ENCODE results near the gene MAGEA1. TPM values are rescaled to one million over a fixed set of nuclear protein-coding genes. Genes with fewer than 3 reads are reported as not detected.

MAGEA1 gene
- total RNA-seq, 1 donor = not detected

DNA sequence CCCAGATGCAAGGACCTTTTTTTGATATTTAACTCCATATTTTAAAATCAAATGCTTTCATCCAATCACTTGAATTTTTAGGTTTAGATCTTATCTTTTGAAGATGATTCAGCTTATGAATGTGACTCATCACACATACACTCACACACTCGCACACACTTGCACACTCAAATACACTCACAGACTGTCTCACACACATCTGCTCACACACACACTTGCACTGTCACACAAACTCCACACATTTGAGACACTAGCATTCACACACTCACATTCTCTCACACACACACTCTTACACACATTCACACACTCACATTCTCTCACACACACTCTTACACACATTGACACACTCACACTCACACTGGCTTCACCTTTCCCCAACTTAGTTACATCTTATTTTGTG is 37.8 kb downstream of the MAGEA1 start:
- H3K4me3 ChIP-seq (ENCODE audit: low read depth, low read length) = no peak overlapping the region
- no peak for DNase-seq (ENCODE audit: low read depth)
- TF ChIP-seq, protein P1, sequence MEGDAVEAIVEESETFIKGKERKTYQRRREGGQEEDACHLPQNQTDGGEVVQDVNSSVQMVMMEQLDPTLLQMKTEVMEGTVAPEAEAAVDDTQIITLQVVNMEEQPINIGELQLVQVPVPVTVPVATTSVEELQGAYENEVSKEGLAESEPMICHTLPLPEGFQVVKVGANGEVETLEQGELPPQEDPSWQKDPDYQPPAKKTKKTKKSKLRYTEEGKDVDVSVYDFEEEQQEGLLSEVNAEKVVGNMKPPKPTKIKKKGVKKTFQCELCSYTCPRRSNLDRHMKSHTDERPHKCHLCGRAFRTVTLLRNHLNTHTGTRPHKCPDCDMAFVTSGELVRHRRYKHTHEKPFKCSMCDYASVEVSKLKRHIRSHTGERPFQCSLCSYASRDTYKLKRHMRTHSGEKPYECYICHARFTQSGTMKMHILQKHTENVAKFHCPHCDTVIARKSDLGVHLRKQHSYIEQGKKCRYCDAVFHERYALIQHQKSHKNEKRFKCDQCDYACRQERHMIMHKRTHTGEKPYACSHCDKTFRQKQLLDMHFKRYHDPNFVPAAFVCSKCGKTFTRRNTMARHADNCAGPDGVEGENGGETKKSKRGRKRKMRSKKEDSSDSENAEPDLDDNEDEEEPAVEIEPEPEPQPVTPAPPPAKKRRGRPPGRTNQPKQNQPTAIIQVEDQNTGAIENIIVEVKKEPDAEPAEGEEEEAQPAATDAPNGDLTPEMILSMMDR (IDR thresholded peaks at IDR 0.05; ENCODE audit: insufficient read depth, low read length) = no peak

DNA sequence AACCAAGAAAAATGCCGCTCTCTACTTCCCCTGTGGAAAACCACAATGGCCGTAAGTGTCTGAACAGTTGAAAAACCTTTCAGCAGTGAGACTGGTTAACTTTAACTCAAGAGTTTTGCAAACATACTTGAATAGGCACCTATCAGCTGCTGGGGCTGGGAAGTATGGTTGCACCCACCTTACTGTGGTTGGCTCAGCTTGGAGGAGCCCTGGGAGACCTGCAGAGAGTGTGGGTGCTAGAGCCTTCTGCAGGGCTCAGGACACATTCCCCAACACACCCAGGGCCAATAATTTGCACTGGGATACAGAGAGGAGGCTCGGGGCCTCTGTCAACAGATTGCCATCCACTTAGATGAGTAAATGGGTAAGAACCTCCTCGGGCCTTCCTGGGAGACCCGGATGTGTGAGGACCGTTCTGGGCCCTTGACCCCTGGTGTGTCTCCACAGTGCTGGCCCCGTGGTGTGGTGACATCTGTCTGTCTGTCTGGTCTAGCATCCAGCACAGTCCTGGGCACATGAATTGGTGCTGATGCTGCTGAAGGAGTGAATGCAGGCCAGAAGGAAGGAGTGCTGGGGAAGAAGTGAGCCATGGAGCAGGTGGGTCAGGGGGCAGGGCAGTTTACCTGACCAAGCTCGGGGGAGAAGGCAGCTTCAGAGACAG is 46.5 kb downstream of the MAGEA1 start:
- TF ChIP-seq, protein P1 (IDR thresholded peaks at IDR 0.05; ENCODE audit: insufficient read depth, low read length) = no peak
- H3K4me3 ChIP-seq (ENCODE audit: low read depth, low read length) = no peak overlapping the region
- DNase-seq (ENCODE audit: low read depth) = no peak

DNA sequence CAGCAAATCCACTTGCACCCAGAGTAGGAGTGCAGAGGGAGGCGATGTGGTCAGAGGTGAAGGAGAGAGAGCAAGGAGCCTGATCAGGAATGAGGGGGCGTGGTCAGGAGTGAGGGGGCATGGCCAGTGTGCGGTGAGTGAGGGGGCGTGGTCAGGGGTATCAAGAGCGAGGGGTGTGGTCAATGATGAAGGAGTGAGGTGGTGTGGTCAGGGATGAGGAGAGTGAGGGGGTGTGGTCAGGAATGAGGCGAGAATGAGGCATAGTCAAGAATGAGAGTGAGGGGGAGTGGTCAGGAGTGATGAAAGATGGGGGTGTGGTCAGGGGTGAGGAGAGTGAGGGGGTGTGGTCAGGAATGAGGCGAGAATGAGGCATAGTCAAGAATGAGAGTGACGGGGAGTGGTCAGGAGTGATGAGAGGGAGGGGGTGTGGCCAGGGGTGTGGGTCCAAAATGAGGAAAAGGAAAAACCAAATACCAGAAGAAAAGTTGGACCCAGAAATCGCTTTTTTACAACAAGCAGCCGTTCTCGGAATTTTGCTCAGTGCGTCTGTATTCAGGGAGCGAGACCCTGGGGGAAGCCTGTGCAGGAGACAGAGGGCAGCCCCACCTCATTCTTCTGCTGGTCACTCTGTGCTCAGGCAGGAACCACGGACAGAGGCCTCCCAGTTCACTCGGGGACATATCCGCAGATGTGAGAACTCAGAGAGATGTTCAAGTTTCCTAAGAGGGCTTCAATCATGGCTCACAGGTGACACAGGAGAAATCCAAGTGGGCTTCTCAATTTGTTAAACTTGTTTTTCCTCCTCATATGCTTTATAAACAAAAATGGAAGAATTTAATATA is 47.5 kb downstream of the MAGEA1 start:
- H3K4me3 ChIP-seq (ENCODE audit: low read depth, low read length) = no peak overlapping the region
- peak; percentile 43 for DNase-seq (ENCODE audit: low read depth)
- TF ChIP-seq, protein P1 (IDR thresholded peaks at IDR 0.05; ENCODE audit: insufficient read depth, low read length) = no peak

Other genes starting within 250 kb of the MAGEA1 start
- gene PNMA5, start 185.2 kb upstream of the MAGEA1 start, total RNA-seq (ENCODE audit: low replicate concordance) = not detected in 2 replicates
- under 0.01 TPM in 1 of 2 replicates, not detected in the other for gene PNMA3, start 122.8 kb upstream of the MAGEA1 start, total RNA-seq (ENCODE audit: low replicate concordance)
- 1.3 and 14.9 TPM in 2 replicates for gene PNMA6A, start 106.8 kb upstream of the MAGEA1 start, total RNA-seq (ENCODE audit: low replicate concordance)
- not detected in 2 replicates for gene PNMA6F, start 142.5 kb downstream of the MAGEA1 start, total RNA-seq (ENCODE audit: low replicate concordance)
- 6.1 and 10.1 TPM in 2 replicates for gene ZNF275, start 154.9 kb downstream of the MAGEA1 start, total RNA-seq (ENCODE audit: low replicate concordance)
- not detected in 2 replicates for gene PNMA6E, start 222.1 kb downstream of the MAGEA1 start, total RNA-seq (ENCODE audit: low replicate concordance)
- 0.08 TPM in 1 of 2 replicates, not detected in the other for gene ZFP92, start 232.2 kb downstream of the MAGEA1 start, total RNA-seq (ENCODE audit: low replicate concordance)

All from fibroblast of the aortic adventitia (primary cell).